ENCODE measurements around the gene SUPT20H.
"Not testable (repeated sequence)": the region's sequence is repeated elsewhere in the genome, so short reads cannot be mapped to it uniquely, and the experiment has no call there.

The SUPT20H gene

GRCh38 chr13:37065890-37066526 is 6.5 kb upstream of the SUPT20H start:
- Histone ChIP-seq H3K27ac (no peak overlapping the region), H3K9ac (ENCODE audit: insufficient read length) (no peak overlapping the region), H3K36me3 (ENCODE audit: insufficient read depth, low read length) (no peaks in the 10 kb centered on the region), H3K9me3 (ENCODE audit: low read depth, low read length) (no peaks in the 10 kb centered on the region), H3K4me3 (no peak overlapping the region)
- TF ChIP-seq EZH2 (IDR thresholded peaks at IDR 0.05) = no peak
- no peak for TF ChIP-seq FOXP2 (optimal IDR thresholded peaks at IDR 0.05; ENCODE audit: control extremely low read depth, extremely low read length, insufficient read depth)
- no peak for TF ChIP-seq POLR2AphosphoS5 (IDR thresholded peaks at IDR 0.05; ENCODE audit: borderline replicate concordance, low read depth, low read length)
- no peak for DNase-seq (ENCODE audit: low read depth, low spot score)

GRCh38 chr13:37059848-37060192 is 332 bp upstream of the SUPT20H start:
- Histone ChIP-seq H3K9me3 (ENCODE audit: low read depth, low read length) (no peaks in the 10 kb centered on the region), H3K36me3 (ENCODE audit: insufficient read depth, low read length) (peaks cover 8% of the 10 kb centered on the region), H3K27ac (peak overlapping the region; percentile 54), H3K9ac (ENCODE audit: insufficient read length) (peak overlapping the region; percentile 96), H3K4me3 (peak overlapping the region; percentile 90)
- no peak; the same call in 1 of the 2 replicates for TF ChIP-seq POLR2AphosphoS5 (IDR thresholded peaks at IDR 0.05; ENCODE audit: borderline replicate concordance, low read depth, low read length)
- TF ChIP-seq FOXP2 (optimal IDR thresholded peaks at IDR 0.05; ENCODE audit: control extremely low read depth, extremely low read length, insufficient read depth) = no peak
- DNase-seq (ENCODE audit: low read depth, low spot score) = no peak

DNA sequence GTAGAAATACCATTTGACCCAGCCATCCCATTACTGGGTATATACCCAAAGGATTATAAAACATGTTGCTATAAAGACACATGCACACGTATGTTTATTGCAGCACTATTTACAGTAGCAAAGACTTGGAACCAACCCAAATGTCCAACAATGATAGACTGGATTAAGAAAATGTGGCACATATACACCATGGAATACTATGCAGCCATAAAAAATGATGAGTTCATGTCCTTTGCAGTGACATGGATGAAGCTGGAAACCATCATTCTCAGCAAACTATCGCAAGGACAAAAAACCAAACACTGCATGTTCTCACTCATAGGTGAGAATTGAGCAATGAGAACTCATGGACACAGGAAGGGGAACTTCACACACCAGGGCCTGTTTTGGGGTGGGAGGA is 3.3 kb downstream of the SUPT20H start:
- not testable (repeated sequence) for H3K9ac ChIP-seq (ENCODE audit: insufficient read length); H3K27ac ChIP-seq; DNase-seq (ENCODE audit: low read depth, low spot score); H3K9me3 ChIP-seq (ENCODE audit: low read depth, low read length); H3K4me3 ChIP-seq
- peaks cover 17% of the 10 kb centered on the region for H3K36me3 ChIP-seq (ENCODE audit: insufficient read depth, low read length)

DNA sequence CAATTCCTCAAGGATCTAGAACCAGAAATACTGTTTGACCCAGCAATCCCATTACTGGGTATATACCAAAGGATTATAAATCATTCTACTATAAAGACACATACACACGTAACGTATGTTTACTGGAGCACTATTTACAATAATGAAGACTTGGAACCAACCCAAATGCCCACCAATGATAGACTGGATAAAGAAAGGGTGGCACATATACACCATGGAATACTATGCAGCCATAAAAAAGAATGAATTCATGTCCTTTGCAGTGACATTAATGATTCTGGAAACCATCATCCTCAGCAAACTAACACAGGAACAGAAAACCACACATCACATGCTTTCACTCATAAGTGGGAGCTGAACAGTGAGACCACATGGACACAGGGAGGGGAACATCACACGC is 6.4 kb downstream of the SUPT20H start:
- not testable (repeated sequence) for H3K27ac ChIP-seq
- H3K36me3 ChIP-seq (ENCODE audit: insufficient read depth, low read length) = peaks cover 28% of the 10 kb centered on the region

DNA sequence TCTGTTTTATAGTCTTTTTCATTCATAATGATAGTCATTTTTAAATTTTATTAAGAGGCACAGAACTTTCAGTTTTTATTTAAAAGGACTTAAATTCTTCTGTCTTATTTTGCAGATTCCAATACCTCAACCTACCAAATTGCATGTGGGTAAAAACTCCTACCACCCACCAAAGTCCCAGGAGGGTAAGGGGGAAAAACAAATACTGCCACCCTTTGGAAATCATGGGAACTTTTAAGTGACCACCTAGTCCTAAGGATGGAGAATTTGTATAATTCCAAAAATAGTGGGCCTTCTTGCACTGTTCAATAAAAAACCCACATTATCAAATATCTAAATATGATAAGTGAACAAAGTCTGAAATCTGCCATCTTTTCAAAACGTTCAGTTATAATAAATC is 9.7 kb downstream of the SUPT20H start:
- Histone ChIP-seq H3K9me3 (ENCODE audit: low read depth, low read length) (no peaks in the 10 kb centered on the region), H3K27ac (no peak overlapping the region), H3K9ac (ENCODE audit: insufficient read length) (no peak overlapping the region), H3K36me3 (ENCODE audit: insufficient read depth, low read length) (peaks cover 46% of the 10 kb centered on the region), H3K4me3 (no peak overlapping the region)
- TF ChIP-seq EZH2 (IDR thresholded peaks at IDR 0.05) (no peak), POLR2AphosphoS5 (IDR thresholded peaks at IDR 0.05; ENCODE audit: borderline replicate concordance, low read depth, low read length) (no peak), FOXP2 (optimal IDR thresholded peaks at IDR 0.05; ENCODE audit: control extremely low read depth, extremely low read length, insufficient read depth) (no peak)
- DNase-seq (ENCODE audit: low read depth, low spot score) = no peak

More for the DNA sequence above, 6.4 kb downstream of the SUPT20H start:
- not testable (repeated sequence) for DNase-seq (ENCODE audit: low read depth, low spot score); H3K4me3 ChIP-seq; H3K9me3 ChIP-seq (ENCODE audit: low read depth, low read length); H3K9ac ChIP-seq (ENCODE audit: insufficient read length)

DNA sequence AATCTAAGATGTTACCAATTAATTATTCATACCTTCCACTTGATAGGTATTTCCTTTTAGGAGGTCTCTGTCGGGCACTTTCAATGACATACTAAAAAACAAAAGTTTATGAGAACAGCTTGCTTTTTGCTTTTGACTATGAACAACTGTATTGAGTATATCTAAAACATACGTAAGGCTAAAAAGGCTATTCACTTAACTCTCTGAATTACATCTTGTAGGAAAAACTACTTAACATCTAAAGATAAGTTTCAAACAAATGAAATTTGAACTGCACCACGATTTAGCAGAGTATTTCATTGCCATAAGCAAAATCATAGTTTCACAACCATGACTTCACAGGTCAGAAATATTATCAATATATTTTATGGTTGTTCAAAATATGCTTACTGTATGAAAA is 11.6 kb downstream of the SUPT20H start:
- peaks cover 58% of the 10 kb centered on the region for H3K36me3 ChIP-seq (ENCODE audit: insufficient read depth, low read length)
- H3K9ac ChIP-seq (ENCODE audit: insufficient read length) = no peak overlapping the region
- TF ChIP-seq EZH2 (IDR thresholded peaks at IDR 0.05) (no peak), FOXP2 (optimal IDR thresholded peaks at IDR 0.05; ENCODE audit: control extremely low read depth, extremely low read length, insufficient read depth) (no peak), POLR2AphosphoS5 (IDR thresholded peaks at IDR 0.05; ENCODE audit: borderline replicate concordance, low read depth, low read length) (no peak)

GRCh38 chr13:37047032-37047431 is 12.5 kb downstream of the SUPT20H start:
- Histone ChIP-seq H3K4me3 (no peak overlapping the region), H3K27ac (no peak overlapping the region), H3K9me3 (ENCODE audit: low read depth, low read length) (no peaks in the 10 kb centered on the region), H3K36me3 (ENCODE audit: insufficient read depth, low read length) (peaks cover 64% of the 10 kb centered on the region), H3K9ac (ENCODE audit: insufficient read length) (no peak overlapping the region)
- peak; percentile 65 for DNase-seq (ENCODE audit: low read depth, low spot score)
- TF ChIP-seq POLR2AphosphoS5 (IDR thresholded peaks at IDR 0.05; ENCODE audit: borderline replicate concordance, low read depth, low read length) (peak; percentile 49; the same call in 1 of the 2 replicates), FOXP2 (optimal IDR thresholded peaks at IDR 0.05; ENCODE audit: control extremely low read depth, extremely low read length, insufficient read depth) (no peak)

More for the DNA sequence above, 11.6 kb downstream of the SUPT20H start:
- no peak overlapping the region for H3K27ac ChIP-seq
- H3K9me3 ChIP-seq (ENCODE audit: low read depth, low read length) = no peaks in the 10 kb centered on the region
- H3K4me3 ChIP-seq = no peak overlapping the region
- DNase-seq (ENCODE audit: low read depth, low spot score) = no peak

DNA sequence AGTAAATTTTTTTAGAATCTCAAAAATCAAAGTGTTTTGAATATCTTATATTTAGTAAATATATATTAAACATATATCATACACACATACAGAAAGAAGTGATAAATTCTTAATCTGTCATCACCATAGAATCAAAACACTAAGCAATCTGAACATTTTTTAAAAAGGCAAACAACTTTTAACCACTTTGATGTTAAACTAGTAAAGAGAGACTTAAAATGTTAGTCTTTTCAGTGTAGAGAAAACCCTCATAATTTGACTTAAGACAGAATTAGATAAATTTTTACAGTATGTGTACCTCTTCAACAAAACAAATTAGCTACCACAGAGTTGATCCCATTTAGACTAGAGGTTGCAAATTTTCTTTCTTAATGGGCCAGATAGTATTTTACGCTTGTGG is 13.4 kb downstream of the SUPT20H start:
- no peaks in the 10 kb centered on the region for H3K9me3 ChIP-seq (ENCODE audit: low read depth, low read length)
- DNase-seq (ENCODE audit: low read depth, low spot score) = no peak

DNA sequence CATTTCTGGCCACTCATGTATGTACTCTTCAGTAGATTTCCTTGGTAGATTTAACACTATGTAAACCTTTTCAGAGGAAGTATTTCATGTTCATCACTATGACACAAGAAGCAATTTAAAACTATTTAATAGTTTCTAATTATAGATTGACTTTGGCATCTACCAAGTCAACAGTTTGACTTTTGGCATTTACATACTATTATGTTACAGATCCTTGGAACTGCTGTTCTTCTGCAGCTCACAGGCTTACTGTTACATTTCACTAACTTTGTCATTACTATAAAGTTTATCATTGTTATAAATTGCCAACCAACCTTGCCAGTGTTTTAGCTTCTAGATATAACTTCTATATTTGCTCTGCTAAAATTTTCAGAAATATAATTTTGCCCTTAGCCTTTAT is 18.7 kb downstream of the SUPT20H start:
- Histone ChIP-seq H3K27ac (no peak overlapping the region), H3K4me3 (no peak overlapping the region), H3K36me3 (ENCODE audit: insufficient read depth, low read length) (peaks cover 94% of the 10 kb centered on the region)

More for the DNA sequence above, 13.4 kb downstream of the SUPT20H start:
- TF ChIP-seq EZH2 (IDR thresholded peaks at IDR 0.05) (no peak), POLR2AphosphoS5 (IDR thresholded peaks at IDR 0.05; ENCODE audit: borderline replicate concordance, low read depth, low read length) (no peak), FOXP2 (optimal IDR thresholded peaks at IDR 0.05; ENCODE audit: control extremely low read depth, extremely low read length, insufficient read depth) (no peak)
- no peak overlapping the region for H3K4me3 ChIP-seq
- no peak overlapping the region for H3K9ac ChIP-seq (ENCODE audit: insufficient read length)
- no peak overlapping the region for H3K27ac ChIP-seq
- H3K36me3 ChIP-seq (ENCODE audit: insufficient read depth, low read length) = peaks cover 73% of the 10 kb centered on the region

More for the DNA sequence above, 18.7 kb downstream of the SUPT20H start:
- TF ChIP-seq POLR2AphosphoS5 (IDR thresholded peaks at IDR 0.05; ENCODE audit: borderline replicate concordance, low read depth, low read length) (no peak), FOXP2 (optimal IDR thresholded peaks at IDR 0.05; ENCODE audit: control extremely low read depth, extremely low read length, insufficient read depth) (no peak), EZH2 (IDR thresholded peaks at IDR 0.05) (no peak)
- Histone ChIP-seq H3K9me3 (ENCODE audit: low read depth, low read length) (no peaks in the 10 kb centered on the region), H3K9ac (ENCODE audit: insufficient read length) (no peak overlapping the region)
- DNase-seq (ENCODE audit: low read depth, low spot score) = no peak

Measured in SK-N-MC (cell line).